ENCODE results near the gene SLAMF6.
"Not testable (repeated sequence)": the region's sequence is repeated elsewhere in the genome, so short reads cannot be mapped to it uniquely, and the experiment has no call there.

The SLAMF6 gene

DNA sequence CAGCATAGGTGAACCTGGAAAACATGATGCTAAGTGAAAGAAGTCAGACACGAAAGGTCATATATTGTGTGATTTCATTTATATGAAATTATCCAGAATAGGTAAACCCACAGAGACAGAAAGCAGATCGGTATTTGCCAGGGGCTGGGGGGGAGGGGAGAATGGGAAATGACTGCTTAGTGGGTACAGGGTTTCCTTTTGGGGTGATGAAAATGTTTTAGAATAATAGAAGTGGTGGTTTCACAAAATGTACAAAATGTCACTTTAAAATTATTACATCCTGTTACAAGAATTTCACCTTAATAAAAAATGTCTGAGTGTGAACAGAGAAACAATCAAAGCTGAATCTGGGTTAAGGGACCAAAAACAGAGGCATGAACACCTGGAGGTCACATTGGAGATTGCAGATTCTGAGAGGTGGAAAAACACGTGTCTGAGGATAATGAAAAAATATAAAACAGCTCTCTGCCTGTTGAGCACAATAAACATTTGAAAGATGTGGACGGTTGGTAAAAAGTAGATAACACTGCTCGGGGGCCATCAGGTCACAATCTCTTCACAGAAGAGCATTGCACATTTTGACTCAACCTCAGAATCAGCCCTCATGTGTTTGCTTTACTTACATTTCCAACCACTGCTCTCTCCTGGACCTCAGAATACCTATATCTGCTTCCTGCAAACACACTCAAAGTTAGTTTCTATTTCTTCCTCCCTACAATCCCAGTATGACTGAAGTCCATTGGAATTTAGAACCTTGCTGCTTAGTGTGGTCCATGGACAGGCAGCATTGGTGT, 3.2 kb downstream of the SLAMF6 start:
- no peak overlapping the region for H3K4me3 ChIP-seq (ENCODE audit: low read length)
- TF ChIP-seq, protein P1, sequence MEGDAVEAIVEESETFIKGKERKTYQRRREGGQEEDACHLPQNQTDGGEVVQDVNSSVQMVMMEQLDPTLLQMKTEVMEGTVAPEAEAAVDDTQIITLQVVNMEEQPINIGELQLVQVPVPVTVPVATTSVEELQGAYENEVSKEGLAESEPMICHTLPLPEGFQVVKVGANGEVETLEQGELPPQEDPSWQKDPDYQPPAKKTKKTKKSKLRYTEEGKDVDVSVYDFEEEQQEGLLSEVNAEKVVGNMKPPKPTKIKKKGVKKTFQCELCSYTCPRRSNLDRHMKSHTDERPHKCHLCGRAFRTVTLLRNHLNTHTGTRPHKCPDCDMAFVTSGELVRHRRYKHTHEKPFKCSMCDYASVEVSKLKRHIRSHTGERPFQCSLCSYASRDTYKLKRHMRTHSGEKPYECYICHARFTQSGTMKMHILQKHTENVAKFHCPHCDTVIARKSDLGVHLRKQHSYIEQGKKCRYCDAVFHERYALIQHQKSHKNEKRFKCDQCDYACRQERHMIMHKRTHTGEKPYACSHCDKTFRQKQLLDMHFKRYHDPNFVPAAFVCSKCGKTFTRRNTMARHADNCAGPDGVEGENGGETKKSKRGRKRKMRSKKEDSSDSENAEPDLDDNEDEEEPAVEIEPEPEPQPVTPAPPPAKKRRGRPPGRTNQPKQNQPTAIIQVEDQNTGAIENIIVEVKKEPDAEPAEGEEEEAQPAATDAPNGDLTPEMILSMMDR (conservative IDR thresholded peaks at IDR 0.05; ENCODE audit: low read length), result no peak
- no peak for DNase-seq (ENCODE audit: low read depth)

DNA sequence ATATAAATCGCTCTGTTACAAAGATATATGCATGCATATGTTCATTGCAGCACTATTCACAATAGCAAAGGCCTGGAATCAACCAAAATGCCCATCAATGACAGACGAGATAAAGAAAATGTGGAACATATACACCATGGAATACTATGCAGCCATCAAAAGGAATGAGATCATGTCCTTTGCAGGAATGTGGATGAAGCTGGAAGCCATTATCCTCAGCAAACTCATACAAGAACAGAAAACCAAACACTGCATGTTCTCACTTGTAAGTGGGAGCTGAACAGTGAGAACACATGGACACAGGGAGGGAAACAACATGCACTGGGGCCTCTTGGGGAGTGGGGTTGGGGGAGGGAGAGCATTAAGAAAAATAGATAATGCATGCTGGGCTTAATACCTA, 5.5 kb downstream of the SLAMF6 start:
- DNase-seq (ENCODE audit: low read depth); H3K4me3 ChIP-seq (ENCODE audit: low read length): not testable (repeated sequence)

DNA sequence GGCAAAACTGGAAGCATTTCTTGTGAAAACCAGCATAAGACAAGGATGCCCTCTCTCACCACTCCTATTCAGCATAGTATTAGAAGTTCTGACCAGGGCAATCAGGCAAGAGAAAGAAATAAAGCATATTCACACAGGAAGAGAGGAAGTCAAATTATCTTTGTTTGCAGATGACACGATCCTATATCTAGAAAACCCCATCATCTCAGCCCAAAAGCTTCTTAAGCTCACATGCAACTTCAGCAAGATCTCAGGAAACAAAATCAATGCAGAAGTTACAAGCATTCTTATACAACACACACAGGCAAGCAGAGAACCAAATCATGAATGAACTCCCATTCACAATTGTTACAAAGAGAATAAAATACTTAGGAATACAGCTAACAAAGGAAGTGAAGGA, 7.1 kb downstream of the SLAMF6 start:
- not testable (repeated sequence) for H3K4me3 ChIP-seq (ENCODE audit: low read length); DNase-seq (ENCODE audit: low read depth)

DNA sequence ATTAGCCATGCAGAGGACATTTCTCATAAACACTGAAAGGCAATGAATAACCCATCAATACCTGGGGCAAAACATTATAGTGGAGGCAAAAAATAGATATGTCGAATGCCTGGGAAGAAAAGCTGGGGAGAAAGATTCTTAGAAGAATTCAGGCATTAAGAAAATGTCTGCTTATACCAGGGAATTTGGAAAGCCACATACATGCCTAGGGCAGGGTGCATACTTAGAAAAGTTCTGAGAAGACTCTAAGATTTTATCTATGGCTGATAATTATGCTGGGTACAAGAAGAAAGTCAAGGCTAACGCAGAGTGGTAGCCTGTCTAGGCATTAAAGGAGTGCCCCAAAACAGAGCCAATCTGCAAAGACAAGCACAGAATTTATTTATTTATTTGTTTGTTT, 18.4 kb downstream of the SLAMF6 start:
- H3K4me3 ChIP-seq (ENCODE audit: low read length), result no peak overlapping the region
- no peak for DNase-seq (ENCODE audit: low read depth)
- TF ChIP-seq, protein P1 (conservative IDR thresholded peaks at IDR 0.05; ENCODE audit: low read length), result no peak

DNA sequence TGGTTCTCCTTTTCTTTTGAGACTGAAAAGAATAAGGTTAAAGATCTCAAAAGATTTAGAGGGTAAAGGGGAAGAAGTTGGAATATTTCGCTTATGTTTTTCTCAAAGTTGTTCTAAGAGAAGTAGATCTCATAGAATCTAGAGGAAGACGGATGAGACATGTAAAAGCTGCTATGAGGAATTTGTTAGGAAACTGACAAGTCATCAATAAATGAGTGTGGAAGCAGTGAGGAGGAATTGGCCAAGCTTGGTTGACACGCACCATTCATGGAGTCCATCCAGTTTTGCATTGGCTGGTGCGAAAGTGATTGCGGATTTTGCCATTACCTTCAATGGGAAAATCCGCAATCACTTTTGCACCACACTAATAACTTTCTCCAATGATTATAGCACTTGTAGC, 20.0 kb downstream of the SLAMF6 start:
- DNase-seq (ENCODE audit: low read depth), result no peak
- TF ChIP-seq, protein P1 (conservative IDR thresholded peaks at IDR 0.05; ENCODE audit: low read length), result no peak
- H3K4me3 ChIP-seq (ENCODE audit: low read length), result no peak overlapping the region

DNA sequence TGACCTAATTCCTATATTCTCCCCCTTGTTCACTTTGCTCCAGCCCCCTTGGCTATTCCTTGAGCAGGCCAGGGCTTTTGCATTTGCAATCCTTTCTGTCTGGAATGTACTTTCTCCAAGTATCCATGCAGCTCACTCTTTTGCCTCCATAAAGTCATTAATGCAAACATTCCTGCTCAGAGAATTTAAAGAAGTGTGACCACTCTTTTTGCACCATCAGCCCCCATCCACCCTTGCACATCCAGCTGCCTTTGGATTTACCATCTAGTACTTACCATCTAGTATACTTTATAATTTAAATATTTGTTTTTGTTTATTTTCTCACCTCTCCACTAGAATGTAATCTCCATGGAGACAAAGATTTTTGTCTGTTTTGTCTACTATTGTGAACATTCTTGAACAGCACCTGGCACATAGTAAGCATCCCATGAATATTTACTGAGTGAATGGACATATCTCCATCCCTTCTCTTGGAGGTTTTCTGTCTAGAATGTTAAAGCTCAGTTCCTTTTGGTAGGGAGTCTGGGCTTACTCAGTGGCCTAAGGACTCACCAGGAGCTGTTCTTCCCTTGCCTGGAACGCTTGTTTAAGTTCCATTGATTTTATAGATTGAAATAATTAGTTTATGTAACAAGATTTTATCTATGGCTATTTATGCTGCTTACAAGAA, 22.6 kb downstream of the SLAMF6 start:
- DNase-seq (ENCODE audit: low read depth), result no peak
- TF ChIP-seq, protein P1 (conservative IDR thresholded peaks at IDR 0.05; ENCODE audit: low read length), result no peak
- H3K4me3 ChIP-seq (ENCODE audit: low read length), result no peak overlapping the region

DNA sequence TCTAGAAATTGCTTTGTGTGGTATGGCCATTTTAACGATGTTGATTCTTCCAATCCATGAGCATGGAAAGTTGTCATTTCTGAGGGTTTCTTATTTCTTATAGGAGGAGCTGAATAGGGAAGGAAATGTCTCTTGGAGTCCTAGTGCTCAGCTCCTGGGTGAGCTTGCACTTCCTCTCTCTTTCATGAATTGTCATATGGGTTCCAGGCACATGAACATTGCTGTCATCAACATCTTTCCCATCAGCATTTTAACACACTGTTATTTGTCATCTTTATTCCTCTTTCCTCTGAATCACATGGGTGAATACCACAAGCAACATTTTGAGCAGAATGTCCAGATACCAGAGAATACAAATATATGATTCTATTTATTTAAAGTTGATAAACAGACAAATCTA, 23.4 kb downstream of the SLAMF6 start:
- TF ChIP-seq, protein P1 (conservative IDR thresholded peaks at IDR 0.05; ENCODE audit: low read length), result no peak

DNA sequence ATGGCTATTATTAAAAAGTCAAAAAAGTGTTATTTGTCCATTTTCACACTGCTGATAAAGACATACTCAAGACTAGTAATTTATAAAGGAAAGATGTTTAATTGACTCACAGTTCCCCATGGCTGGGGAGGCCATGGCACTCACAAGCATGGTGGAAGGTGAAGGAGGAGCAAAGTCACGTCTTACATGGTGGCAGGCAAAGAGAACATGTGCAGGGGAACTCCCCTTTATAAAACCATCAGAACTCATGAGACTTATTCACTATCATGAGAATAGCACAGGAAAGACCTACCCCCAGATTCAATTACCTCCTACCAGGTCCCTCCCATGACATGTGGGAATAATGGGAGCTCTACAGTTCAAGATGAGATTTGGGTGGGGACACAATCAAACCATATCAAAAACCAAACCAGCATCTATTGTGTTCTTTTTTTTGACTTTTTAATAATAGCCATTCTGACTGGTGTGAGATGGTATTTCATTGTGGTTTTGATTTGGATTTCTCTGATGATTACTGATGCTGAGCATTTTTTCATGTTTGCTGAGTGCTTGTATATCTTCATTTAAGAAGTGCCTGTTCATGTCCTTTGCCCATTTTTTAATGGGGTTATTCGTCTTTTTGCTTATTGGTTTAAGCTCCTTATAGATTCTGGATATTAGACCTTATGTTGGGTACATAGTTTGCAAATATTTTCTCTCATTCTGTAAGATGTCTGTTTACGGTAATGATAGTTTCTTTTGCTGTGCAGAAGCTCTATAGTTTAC, 24.6 kb downstream of the SLAMF6 start:
- not testable (repeated sequence) for H3K4me3 ChIP-seq (ENCODE audit: low read length); DNase-seq (ENCODE audit: low read depth)

More for the DNA sequence above, 23.4 kb downstream of the SLAMF6 start:
- no peak for DNase-seq (ENCODE audit: low read depth)
- H3K4me3 ChIP-seq (ENCODE audit: low read length), result no peak overlapping the region
